Stimulated activated naive CD8-positive, alpha-beta T cell treated with anti-CD3 and anti-CD28 coated beads, Interleukin-15, Interleukin-2, amounts not matched to agents 100 ng/mL and 50 ng/mL, for 24 hours (primary cell): ENCODE results near the gene TFAM.

ENCODE experiments used
- H3K27ac Mint-ChIP-seq: one replicate; pipeline ENCODE4 v1.8.0; 2021; ENCODE audit warnings: mild to moderate bottlenecking, mixed read lengths
- H3K27me3 Mint-ChIP-seq: one replicate; pipeline ENCODE4 v1.8.0; 2021; ENCODE audit warnings: mixed read lengths
- H3K36me3 Mint-ChIP-seq: one replicate; pipeline ENCODE4 v1.8.0; 2021; ENCODE audit warnings: low read depth, mixed read lengths
- H3K4me1 Mint-ChIP-seq: one replicate; pipeline ENCODE4 v1.8.0; 2021; ENCODE audit warnings: low read depth, mixed read lengths
- H3K4me3 Mint-ChIP-seq: one replicate; pipeline ENCODE4 v1.8.0; 2021; ENCODE audit warnings: mild to moderate bottlenecking, mixed read lengths
- H3K9me3 Mint-ChIP-seq: one replicate; pipeline ENCODE4 v1.8.0; 2021; ENCODE audit warnings: mixed read lengths

The TFAM gene

GRCh38 chr10:58436071-58436470, 50.9 kb downstream of the TFAM start:
- Mint-ChIP-seq H3K9me3 (peaks cover 12% of the 10 kb centered on the region), H3K27ac (peak overlapping the region; percentile 31), H3K36me3 (no peaks in the 10 kb centered on the region), H3K27me3 (peaks cover 6% of the 10 kb centered on the region), H3K4me3 (no peak overlapping the region), H3K4me1 (peaks cover 14% of the 10 kb centered on the region)

DNA sequence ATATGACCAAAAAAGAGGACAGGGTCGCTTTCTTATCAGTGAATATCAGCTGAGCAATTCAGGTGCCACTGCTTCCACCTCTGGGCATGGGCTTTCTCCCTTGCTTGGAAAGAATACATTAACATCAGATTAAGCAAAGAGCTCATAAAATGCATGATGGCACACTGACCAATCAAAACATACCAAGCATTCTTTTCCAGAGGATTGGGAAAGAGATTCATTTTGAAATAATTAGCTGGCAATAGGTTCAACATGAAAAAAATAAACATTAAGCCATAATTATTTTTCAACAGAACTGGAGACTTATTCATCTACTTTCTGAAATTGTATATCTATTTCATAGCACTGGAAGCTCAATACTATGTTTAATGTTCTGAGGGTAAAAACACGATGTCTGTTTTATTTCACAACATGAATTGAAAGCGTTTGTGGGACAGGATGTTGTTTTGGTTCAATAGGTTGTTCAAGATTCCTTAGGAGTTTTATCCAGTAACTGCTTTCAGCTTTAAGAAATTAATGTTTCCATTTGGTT, 53.2 kb downstream of the TFAM start:
- Mint-ChIP-seq H3K27ac (no peak overlapping the region), H3K4me3 (no peak overlapping the region), H3K9me3 (peaks cover 12% of the 10 kb centered on the region), H3K27me3 (no peaks in the 10 kb centered on the region), H3K4me1 (peaks cover 14% of the 10 kb centered on the region), H3K36me3 (no peaks in the 10 kb centered on the region)

GRCh38 chr10:58438986-58439385, 53.8 kb downstream of the TFAM start:
- Mint-ChIP-seq H3K27me3 (no peaks in the 10 kb centered on the region), H3K9me3 (peaks cover 12% of the 10 kb centered on the region), H3K27ac (no peak overlapping the region), H3K36me3 (no peaks in the 10 kb centered on the region), H3K4me3 (no peak overlapping the region), H3K4me1 (peaks cover 14% of the 10 kb centered on the region)

- no peak overlapping the region for H3K4me3 Mint-ChIP-seq
- H3K36me3 Mint-ChIP-seq = no peaks in the 10 kb centered on the region
- H3K27me3 Mint-ChIP-seq = no peaks in the 10 kb centered on the region
- H3K4me1 Mint-ChIP-seq = peaks cover 14% of the 10 kb centered on the region
- H3K27ac Mint-ChIP-seq = no peak overlapping the region
- peaks cover 12% of the 10 kb centered on the region for H3K9me3 Mint-ChIP-seq
Measured at GRCh38 chr10:58439632-58440364, 54.6 kb downstream of the TFAM start.

DNA sequence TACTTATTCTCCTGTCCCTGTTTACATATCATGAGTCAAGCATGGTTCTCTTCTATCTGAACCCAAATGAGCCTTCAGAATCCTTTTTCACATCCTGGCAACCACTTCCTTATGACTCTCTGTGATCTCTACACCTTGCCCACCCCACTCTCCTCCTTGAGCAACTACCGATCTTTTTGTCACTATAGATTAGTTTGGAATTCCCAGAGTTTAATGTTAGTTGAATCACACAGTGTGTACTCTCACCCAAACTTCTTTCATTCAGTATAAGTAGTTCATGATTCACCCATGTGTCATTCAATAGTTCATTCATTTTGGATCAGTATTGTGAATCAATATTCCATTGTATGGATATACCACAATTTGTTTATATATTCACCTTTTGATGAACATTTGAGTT, 55.3 kb downstream of the TFAM start:
- peaks cover 9% of the 10 kb centered on the region for H3K4me1 Mint-ChIP-seq
- no peaks in the 10 kb centered on the region for H3K36me3 Mint-ChIP-seq
- no peak overlapping the region for H3K4me3 Mint-ChIP-seq
- peaks cover 12% of the 10 kb centered on the region for H3K9me3 Mint-ChIP-seq
- H3K27me3 Mint-ChIP-seq = no peaks in the 10 kb centered on the region
- H3K27ac Mint-ChIP-seq = no peak overlapping the region

- peaks cover 12% of the 10 kb centered on the region for H3K9me3 Mint-ChIP-seq
- no peaks in the 10 kb centered on the region for H3K36me3 Mint-ChIP-seq
- no peaks in the 10 kb centered on the region for H3K4me1 Mint-ChIP-seq
- H3K27me3 Mint-ChIP-seq = no peaks in the 10 kb centered on the region
- H3K4me3 Mint-ChIP-seq = no peak overlapping the region
- H3K27ac Mint-ChIP-seq = no peak overlapping the region
Measured at GRCh38 chr10:58444321-58444720, 59.1 kb downstream of the TFAM start.

GRCh38 chr10:58444876-58445275, 59.7 kb downstream of the TFAM start:
- Mint-ChIP-seq H3K27me3 (peaks cover under 1% of the 10 kb centered on the region), H3K36me3 (no peaks in the 10 kb centered on the region), H3K4me1 (no peaks in the 10 kb centered on the region), H3K4me3 (no peak overlapping the region), H3K9me3 (peaks cover 8% of the 10 kb centered on the region), H3K27ac (no peak overlapping the region)

DNA sequence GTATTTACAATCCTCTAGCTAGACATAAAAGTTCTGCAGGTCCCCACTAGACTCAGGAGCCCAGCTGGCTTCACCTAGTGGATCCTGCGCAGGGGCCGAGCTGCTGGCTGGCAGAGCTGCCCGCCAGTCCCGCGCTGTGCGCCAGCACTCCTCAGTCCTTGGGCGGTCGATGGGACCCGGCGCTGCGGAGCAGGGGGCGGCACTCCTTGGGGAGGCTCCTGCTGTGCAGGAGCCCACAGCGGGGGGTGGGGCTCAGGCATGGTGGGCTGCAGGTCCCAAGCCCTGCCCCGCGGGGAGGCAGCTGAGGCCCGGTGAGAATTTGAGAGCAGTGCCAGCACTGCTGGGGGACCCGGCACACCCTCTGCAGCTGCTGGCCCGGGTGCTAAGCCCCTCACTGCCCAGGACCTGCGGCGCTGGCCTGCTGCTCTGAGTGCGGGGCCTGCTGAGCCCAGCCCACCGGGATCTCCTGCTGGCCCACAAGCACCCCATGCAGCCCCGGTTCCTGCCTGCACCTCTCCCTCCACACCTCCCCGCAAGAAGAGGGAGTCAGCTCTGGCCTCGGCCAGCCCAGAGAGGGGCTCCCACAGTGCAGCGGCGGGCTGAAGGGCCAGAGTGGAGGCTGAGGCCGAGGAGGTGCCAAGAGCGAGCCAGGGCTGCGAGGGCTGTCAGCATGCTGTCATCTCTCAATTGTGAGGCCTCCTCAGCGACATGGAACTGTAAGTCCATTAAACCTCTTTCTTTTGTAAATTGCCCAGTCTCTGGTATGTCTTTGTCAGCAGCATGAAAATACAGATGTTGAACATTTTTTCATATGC, 63.1 kb downstream of the TFAM start:
- no peaks in the 10 kb centered on the region for H3K9me3 Mint-ChIP-seq
- H3K4me3 Mint-ChIP-seq = no peak overlapping the region
- no peak overlapping the region for H3K27ac Mint-ChIP-seq
- no peaks in the 10 kb centered on the region for H3K36me3 Mint-ChIP-seq
- no peaks in the 10 kb centered on the region for H3K4me1 Mint-ChIP-seq
- H3K27me3 Mint-ChIP-seq = peaks cover 8% of the 10 kb centered on the region
